GM23338 (cell line): ENCODE data around the gene DPT. TPM values are rescaled to one million over a fixed set of nuclear protein-coding genes. Genes with fewer than 3 reads are reported as not detected.

Experiments used
- ATAC-seq: fragments of 200-7000 bp; cut with Tn5 transposase; 3 replicates; pipeline ENCODE4 v1.9.1; 2020
- DNase-seq: peaks from one replicate; pipeline ENCODE4 v3.0.0-alpha.2; 2015; ENCODE audit warnings: low spot score
- H2AFZ ChIP-seq: fragments of 200-600 bp; sonication (generic); 2 replicates; pipeline ENCODE4 v1.8.0; 2016; ENCODE audit warnings: antibody characterized with exemption, mild to moderate bottlenecking, moderate library complexity
- H3F3A ChIP-seq: fragments of 200-600 bp; sonication (generic); replicated peaks from 2 replicates; pipeline ENCODE4 v1.8.0; 2017; ENCODE audit warnings: antibody characterized with exemption, mixed run types, low read depth
- H3K27ac ChIP-seq: fragments of 200-600 bp; sonication (generic); 2 replicates; pipeline ENCODE4 v1.6.1; 2016; ENCODE audit warnings: low read depth
- H3K27me3 ChIP-seq: fragments of 200-600 bp; sonication (generic); 2 replicates; pipeline ENCODE4 v1.8.0; 2016; ENCODE audit warnings: mild to moderate bottlenecking, mixed run types, moderate library complexity; ENCODE audit not compliant: insufficient read depth
- H3K36me3 ChIP-seq: fragments of 200-600 bp; sonication (generic); 2 replicates; pipeline ENCODE4 v1.8.0; 2016; ENCODE audit warnings: mild to moderate bottlenecking; ENCODE audit not compliant: insufficient read depth
- H3K4me1 ChIP-seq: fragments of 200-600 bp; sonication (generic); 2 replicates; pipeline ENCODE4 v1.8.0; 2016; ENCODE audit warnings: mild to moderate bottlenecking, moderate library complexity; ENCODE audit not compliant: insufficient read depth
- H3K4me2 ChIP-seq: fragments of 200-600 bp; sonication (generic); 2 replicates; pipeline ENCODE4 v1.7.1; 2017; ENCODE audit warnings: mixed run types
- H3K4me3 ChIP-seq: fragments of 200-600 bp; sonication (generic); 2 replicates; pipeline ENCODE4 v1.6.1; 2016; ENCODE audit warnings: mixed run types
- H3K79me2 ChIP-seq: fragments of 200-600 bp; sonication (generic); replicated peaks from 2 replicates; pipeline ENCODE4 v1.8.0; 2017; ENCODE audit warnings: mild to moderate bottlenecking; ENCODE audit not compliant: insufficient read depth
- H3K9me2 ChIP-seq: fragments of 200-600 bp; sonication (generic); 2 replicates; pipeline ENCODE4 v1.8.0; 2017; ENCODE audit not compliant: insufficient read depth
- H4K20me1 ChIP-seq: fragments of 200-600 bp; sonication (generic); replicated peaks from 2 replicates; pipeline ENCODE4 v1.8.0; 2017; ENCODE audit warnings: mild to moderate bottlenecking; ENCODE audit not compliant: insufficient read depth
- H3K27ac Mint-ChIP-seq: 2 replicates; pipeline ENCODE4 v1.8.0; 2020; ENCODE audit warnings: inconsistent platforms, mild to moderate bottlenecking, moderate library complexity, mixed read lengths
- H3K27me3 Mint-ChIP-seq: 3 replicates; pipeline ENCODE4 v1.8.0; 2022; ENCODE audit warnings: low read depth, mild to moderate bottlenecking, moderate library complexity, mixed read lengths, inconsistent platforms; ENCODE audit not compliant: insufficient read depth, poor library complexity
- H3K36me3 Mint-ChIP-seq: 3 replicates; pipeline ENCODE4 v1.8.0; 2021; ENCODE audit warnings: low read depth, mild to moderate bottlenecking, inconsistent platforms, moderate library complexity, mixed read lengths
- H3K4me1 Mint-ChIP-seq: 3 replicates; pipeline ENCODE4 v1.8.0; 2020; ENCODE audit warnings: mild to moderate bottlenecking, inconsistent platforms, mixed read lengths
- H3K4me3 Mint-ChIP-seq: 3 replicates; pipeline ENCODE4 v1.8.0; 2021; ENCODE audit warnings: moderate library complexity, mild to moderate bottlenecking, inconsistent platforms, mixed read lengths
- H3K9me3 Mint-ChIP-seq: 3 replicates; pipeline ENCODE4 v1.8.0; 2020; ENCODE audit warnings: moderate library complexity, mild to moderate bottlenecking, inconsistent platforms, mixed read lengths
- EZH2 ChIP-seq: fragments of 200-600 bp; sonication (generic); IDR thresholded peaks from one replicate; pipeline ENCODE4 v1.8.0; 2017; ENCODE audit warnings: antibody characterized with exemption, mild to moderate bottlenecking, low read depth; ENCODE audit not compliant: unreplicated experiment
- EZH2phosphoT487 ChIP-seq: fragments of 200-600 bp; sonication (generic); IDR thresholded peaks from one replicate; pipeline ENCODE4 v1.8.1; 2018; ENCODE audit warnings: antibody characterized with exemption; ENCODE audit not compliant: unreplicated experiment
- NANOG ChIP-seq: IDR thresholded peaks from 2 replicates; pipeline ENCODE4 v1.6.1; 2016; ENCODE audit warnings: antibody characterized with exemption, borderline replicate concordance
- STAT1 ChIP-seq: IDR thresholded peaks from one replicate; pipeline ENCODE4 v1.6.1; 2016; ENCODE audit warnings: antibody characterized with exemption; ENCODE audit not compliant: unreplicated experiment
- ZNF462 ChIP-seq: fragments of 250-450 bp; sonication (Bioruptor Pico); IDR thresholded peaks from 2 replicates; pipeline ENCODE4 v1.5.0; 2020; ENCODE audit warnings: mild to moderate bottlenecking, moderate library complexity
- polyA plus RNA-seq: library from polyadenylated mRNA; unstranded; fragments of >200 nt; fragmentation: Nextera tagmentation; extraction: Ambion mirVana; gene quantifications from 2 replicates; pipeline ENCODE4 v1.2.1, GENCODE V29; 2016
- total RNA-seq: library from RNA; depleted of rRNA; stranded (reverse); fragments of >200 nt; shearing (Covaris generic); gene quantifications from 2 replicates; pipeline ENCODE4 v1.2.3, GENCODE V29; 2014
- TF ChIP-seq, protein P1 (sequence below): IDR thresholded peaks from one replicate; pipeline ENCODE4 v1.6.1; 2018; ENCODE audit warnings: antibody characterized with exemption; ENCODE audit not compliant: unreplicated experiment
- TF ChIP-seq, protein P2 (sequence below): IDR thresholded peaks from 2 replicates; pipeline ENCODE4 v1.6.1; 2016; ENCODE audit warnings: antibody characterized with exemption

DPT gene
- total and polyA plus RNA-seq, 2 experiments from 2014 or later: not detected

DNA sequence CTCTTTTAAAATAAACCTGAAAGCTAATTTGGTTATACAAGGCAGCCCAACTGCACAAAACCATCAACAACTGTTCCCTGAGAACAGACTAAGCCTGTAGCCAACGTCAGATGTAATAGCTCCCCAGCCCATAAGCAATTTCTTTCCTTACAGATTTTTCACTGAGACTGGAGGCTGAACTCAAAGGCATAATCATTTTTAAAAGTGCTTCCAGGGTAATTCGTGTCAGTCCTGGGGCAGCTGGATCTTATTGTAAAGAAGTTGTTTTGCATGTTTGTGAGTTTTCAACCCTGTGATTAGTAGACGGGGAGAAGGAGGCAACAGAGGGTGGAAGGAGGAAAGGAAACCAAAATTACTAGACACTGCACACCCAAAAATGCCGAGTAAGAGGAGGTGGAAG, 3.2 kb downstream of the DPT start:
- Histone ChIP-seq H3K36me3 (no peaks in the 10 kb centered on the region), H3K27me3 (no peaks in the 10 kb centered on the region), H3F3A (no peaks in the 10 kb centered on the region), H3K27ac (no peak overlapping the region), H3K9me2 (no peaks in the 10 kb centered on the region), H2AFZ (peak overlapping the region; percentile 43; the same call in 1 of the 2 replicates), H3K4me1 (no peaks in the 10 kb centered on the region), H3K4me3 (no peak overlapping the region), H3K79me2 (no peaks in the 10 kb centered on the region), H4K20me1 (no peaks in the 10 kb centered on the region), H3K4me2 (no peak overlapping the region)
- H3K36me3 Mint-ChIP-seq: no peaks in the 10 kb centered on the region
- no peak for ATAC-seq
- H3K27ac Mint-ChIP-seq: no peak overlapping the region
- H3K4me3 Mint-ChIP-seq: no peak overlapping the region
- TF ChIP-seq NANOG (no peak), EZH2 (no peak), STAT1 (no peak), EZH2phosphoT487 (no peak), ZNF462 (no peak)
- TF ChIP-seq, protein P1, sequence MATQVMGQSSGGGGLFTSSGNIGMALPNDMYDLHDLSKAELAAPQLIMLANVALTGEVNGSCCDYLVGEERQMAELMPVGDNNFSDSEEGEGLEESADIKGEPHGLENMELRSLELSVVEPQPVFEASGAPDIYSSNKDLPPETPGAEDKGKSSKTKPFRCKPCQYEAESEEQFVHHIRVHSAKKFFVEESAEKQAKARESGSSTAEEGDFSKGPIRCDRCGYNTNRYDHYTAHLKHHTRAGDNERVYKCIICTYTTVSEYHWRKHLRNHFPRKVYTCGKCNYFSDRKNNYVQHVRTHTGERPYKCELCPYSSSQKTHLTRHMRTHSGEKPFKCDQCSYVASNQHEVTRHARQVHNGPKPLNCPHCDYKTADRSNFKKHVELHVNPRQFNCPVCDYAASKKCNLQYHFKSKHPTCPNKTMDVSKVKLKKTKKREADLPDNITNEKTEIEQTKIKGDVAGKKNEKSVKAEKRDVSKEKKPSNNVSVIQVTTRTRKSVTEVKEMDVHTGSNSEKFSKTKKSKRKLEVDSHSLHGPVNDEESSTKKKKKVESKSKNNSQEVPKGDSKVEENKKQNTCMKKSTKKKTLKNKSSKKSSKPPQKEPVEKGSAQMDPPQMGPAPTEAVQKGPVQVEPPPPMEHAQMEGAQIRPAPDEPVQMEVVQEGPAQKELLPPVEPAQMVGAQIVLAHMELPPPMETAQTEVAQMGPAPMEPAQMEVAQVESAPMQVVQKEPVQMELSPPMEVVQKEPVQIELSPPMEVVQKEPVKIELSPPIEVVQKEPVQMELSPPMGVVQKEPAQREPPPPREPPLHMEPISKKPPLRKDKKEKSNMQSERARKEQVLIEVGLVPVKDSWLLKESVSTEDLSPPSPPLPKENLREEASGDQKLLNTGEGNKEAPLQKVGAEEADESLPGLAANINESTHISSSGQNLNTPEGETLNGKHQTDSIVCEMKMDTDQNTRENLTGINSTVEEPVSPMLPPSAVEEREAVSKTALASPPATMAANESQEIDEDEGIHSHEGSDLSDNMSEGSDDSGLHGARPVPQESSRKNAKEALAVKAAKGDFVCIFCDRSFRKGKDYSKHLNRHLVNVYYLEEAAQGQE: no peak
- TF ChIP-seq, protein P2, sequence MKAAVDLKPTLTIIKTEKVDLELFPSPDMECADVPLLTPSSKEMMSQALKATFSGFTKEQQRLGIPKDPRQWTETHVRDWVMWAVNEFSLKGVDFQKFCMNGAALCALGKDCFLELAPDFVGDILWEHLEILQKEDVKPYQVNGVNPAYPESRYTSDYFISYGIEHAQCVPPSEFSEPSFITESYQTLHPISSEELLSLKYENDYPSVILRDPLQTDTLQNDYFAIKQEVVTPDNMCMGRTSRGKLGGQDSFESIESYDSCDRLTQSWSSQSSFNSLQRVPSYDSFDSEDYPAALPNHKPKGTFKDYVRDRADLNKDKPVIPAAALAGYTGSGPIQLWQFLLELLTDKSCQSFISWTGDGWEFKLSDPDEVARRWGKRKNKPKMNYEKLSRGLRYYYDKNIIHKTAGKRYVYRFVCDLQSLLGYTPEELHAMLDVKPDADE: no peak
- DNase-seq: no peak
- H3K9me3 Mint-ChIP-seq: no peaks in the 10 kb centered on the region
- no peaks in the 10 kb centered on the region for H3K4me1 Mint-ChIP-seq
- peaks cover 4% of the 10 kb centered on the region for H3K27me3 Mint-ChIP-seq
